Bronchial epithelial cell (primary cell): ENCODE results near the gene HOXB3. TPM values are rescaled to one million over a fixed set of nuclear protein-coding genes. Genes with fewer than 3 reads are reported as not detected.

ENCODE experiments used
- DNase-seq: peaks from one replicate; pipeline ENCODE4 v3.0.0-alpha.2; 2010; ENCODE audit warnings: low read depth
- FAIRE-seq: peaks from 2 replicates; lab custom pipeline; 2011; peaks lifted over from hg19 to GRCh38; lab: Jason Lieb, UNC
- H3K27me3 ChIP-seq: 2 replicates; pipeline ENCODE4 v1.5.1; 2011; ENCODE audit warnings: low read length; ENCODE audit not compliant: control insufficient read depth, insufficient read depth
- H3K36me3 ChIP-seq: 2 replicates; pipeline ENCODE4 v1.5.1; 2011; ENCODE audit warnings: low read length; ENCODE audit not compliant: control insufficient read depth, insufficient read depth
- H3K4me3 ChIP-seq: 2 replicates; pipeline ENCODE4 v1.5.1; 2011; ENCODE audit warnings: mild to moderate bottlenecking, low read depth, low read length, control low read depth
- CTCF ChIP-seq: IDR thresholded peaks from 2 replicates; pipeline ENCODE4 v1.5.1; 2011; ENCODE audit warnings: mild to moderate bottlenecking, moderate library complexity, low read length, control low read depth, inconsistent platforms; ENCODE audit not compliant: insufficient read depth, severe bottlenecking
- total RNA-seq: library from RNA; depleted of rRNA; stranded (reverse); fragments of >200 nt; gene quantifications from 2 replicates; pipeline ENCODE4 v1.2.1, GENCODE V29; 2014

The HOXB3 gene
- total RNA-seq, 1 donor from 2014 or later = not detected

DNA sequence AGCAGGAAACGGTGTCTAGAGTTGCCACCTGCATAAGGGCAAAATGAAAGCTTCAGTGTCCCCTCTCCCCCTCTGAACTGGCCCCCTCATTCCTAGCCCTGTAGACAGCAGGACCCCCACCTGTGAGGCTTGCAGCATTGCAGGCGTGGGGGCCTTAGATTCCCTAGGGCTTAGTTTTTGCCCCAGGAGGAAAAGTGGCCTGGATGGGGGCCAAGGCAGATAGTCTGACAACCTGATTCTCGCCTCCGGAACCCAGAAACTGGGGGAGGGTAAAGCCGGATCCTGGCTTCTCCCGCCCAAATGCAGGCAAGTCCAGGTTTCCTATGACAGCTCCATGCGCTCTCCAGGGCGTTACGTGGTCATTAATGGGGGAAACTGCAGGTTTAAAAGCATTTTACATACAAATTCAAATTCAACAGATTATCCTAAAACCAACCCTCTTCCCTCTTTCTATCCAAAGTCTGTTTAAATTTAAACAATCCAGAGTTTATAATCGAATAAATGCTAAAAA, 15.4 kb upstream of the HOXB3 start:
- no peak for DNase-seq
- TF ChIP-seq CTCF = no peak
- Histone ChIP-seq H3K4me3 (no peak overlapping the region), H3K27me3 (peaks cover 87% of the 10 kb centered on the region), H3K36me3 (no peaks in the 10 kb centered on the region)
- FAIRE-seq = no peak

DNA sequence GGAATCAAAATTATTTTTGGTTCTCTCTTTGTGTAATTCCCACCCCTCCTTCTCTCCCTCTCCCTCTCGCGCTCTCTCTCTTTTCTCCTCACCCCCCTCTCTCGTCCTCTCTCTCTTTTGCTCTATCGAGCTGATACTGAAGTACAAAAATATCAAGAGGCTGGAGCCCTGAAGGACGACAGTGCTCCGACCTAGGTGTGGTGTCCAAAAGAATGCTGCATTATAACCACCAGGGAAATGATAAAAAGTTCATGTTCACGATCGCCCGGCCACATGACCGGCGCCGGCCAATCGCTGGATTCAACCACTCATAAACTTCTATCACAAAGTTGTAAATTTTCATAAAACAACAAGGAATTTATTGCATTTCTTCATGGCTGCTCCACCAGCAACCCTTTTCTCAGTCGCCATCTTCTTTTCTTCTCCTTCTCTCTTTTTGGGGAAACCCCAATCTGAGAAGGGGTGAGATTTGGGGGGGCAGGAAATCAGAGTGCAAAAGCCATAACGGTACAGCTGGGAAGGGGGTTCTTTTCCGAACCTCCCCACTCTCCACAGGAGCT, 14.8 kb upstream of the HOXB3 start, which contains the start of gene HOXB6:
Gene HOXB6 (minus strand): TSS at position 217 of the 560 bp plus-strand sequence. CDS start 6,836 bp downstream, outside the sequence.
- no peak for TF ChIP-seq CTCF
- Histone ChIP-seq H3K4me3 (no peak within 1 kb of the TSS), H3K36me3 (no peaks in the 10 kb centered on the region), H3K27me3 (peaks cover 90% of the 10 kb centered on the region)
- no peak for FAIRE-seq
- DNase-seq = no peak

DNA sequence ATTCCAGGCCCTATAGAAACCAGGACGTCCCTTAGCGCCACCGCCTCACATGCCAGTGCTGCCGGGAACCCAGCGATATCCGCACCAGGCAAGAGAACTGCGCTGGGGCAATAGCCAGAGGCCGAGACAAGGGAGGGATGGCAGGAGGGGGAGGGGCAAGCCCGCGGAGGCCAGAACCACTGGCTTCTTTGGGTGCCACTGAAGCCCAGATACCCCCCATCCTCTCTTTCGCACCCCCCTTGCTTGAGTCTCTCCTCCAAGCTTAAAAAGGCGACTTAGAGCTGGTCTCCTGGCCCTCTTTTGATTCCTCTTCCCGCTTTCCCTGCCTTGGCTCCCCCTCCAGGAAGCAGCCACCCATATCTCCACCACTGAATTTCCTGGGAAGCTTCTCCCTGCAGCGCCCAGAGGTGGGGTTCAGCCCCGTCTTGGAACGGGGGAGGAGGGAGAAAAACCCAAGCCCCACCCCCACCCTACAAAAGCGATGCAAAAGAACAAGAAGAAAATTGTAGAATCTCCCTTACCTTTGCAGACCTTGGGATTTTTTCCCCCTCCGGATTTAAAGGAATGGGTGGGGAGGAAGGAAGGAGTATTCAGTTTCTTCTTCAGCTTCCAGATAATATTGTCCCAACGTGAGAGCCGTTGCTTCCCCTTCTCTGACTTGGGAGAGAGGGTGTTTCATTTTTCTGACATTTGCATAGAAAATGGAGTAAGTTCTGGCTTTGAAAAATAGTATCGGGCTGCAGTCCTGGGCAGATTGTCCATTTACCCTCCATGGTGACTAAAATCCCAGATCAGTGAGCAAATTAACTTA, 14.1 kb upstream of the HOXB3 start:
- DNase-seq = no peak
- TF ChIP-seq CTCF = no peak

DNA sequence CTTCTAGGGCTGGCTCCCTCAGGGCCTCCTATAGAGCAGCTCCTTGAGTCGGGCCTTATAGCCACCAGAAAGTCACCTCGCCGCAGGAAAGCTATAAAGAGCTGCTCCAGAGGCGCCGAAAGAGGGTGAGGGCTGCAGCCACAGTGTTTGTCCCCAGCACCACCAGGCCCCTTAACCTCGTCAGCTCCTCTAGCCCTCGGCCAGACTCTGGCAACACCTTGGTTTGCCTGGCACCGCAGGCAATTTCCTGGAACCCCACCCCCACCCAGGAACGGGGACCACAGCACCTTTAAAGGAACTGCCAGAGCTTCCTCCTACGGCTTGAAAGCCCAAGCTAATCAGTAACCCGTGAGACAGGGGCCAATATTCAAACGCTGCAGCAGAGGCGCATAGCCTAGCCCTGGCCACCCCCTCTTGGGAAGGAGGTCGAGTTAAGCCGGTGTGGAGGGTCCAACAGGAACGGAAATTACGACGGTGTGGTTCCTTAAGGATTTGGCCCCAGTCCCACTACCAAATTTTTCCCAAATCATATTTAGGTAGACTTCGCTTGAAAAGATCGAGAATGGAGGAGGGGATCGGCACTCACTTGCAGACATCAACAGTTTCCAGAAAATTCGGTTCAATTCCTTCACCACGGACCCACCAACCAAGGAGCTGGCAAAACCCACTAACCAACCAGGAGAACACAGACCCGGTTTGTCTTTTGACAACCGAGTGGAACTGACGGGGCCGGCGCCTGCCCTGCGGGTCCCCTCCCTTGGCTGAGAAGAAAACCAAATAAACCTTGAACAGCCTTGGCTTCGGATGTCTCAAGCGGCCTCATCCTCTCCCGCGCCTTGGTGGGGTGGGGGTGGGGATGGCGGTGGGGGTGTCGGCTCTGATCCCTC, 11.7 kb upstream of the HOXB3 start:
- Histone ChIP-seq H3K4me3 (no peak overlapping the region), H3K27me3 (peaks cover 95% of the 10 kb centered on the region), H3K36me3 (no peaks in the 10 kb centered on the region)
- DNase-seq (no peak), FAIRE-seq (no peak)
- no peak for TF ChIP-seq CTCF

More for the DNA sequence above, 14.1 kb upstream of the HOXB3 start:
- peaks cover 90% of the 10 kb centered on the region for H3K27me3 ChIP-seq
- no peaks in the 10 kb centered on the region for H3K36me3 ChIP-seq
- no peak for FAIRE-seq
- H3K4me3 ChIP-seq = no peak overlapping the region

DNA sequence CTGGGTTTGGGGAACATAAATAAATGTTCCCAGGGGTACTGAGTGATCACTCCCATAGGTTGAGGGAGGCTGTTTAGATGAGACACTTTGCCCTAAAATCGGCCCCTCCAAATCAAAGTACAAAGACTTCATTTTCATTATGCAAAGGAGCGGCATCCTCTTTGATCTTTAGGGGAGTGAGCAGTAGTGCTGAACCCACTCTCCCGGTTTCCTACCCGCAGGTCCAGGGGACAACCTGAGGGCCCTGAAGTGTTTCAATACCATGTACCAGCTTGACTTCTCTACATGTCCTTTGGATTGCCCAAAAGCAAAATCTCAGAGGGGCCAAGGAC, 11.1 kb upstream of the HOXB3 start:
- DNase-seq (no peak), FAIRE-seq (no peak)
- no peak for TF ChIP-seq CTCF
- H3K27me3 ChIP-seq = peaks cover 95% of the 10 kb centered on the region
- no peak overlapping the region for H3K4me3 ChIP-seq
- H3K36me3 ChIP-seq = no peaks in the 10 kb centered on the region
